ENCODE measurements around the gene AACS. TPM values are rescaled to one million over a fixed set of nuclear protein-coding genes. Genes with fewer than 3 reads are reported as not detected.

AACS gene
- total and polyA plus RNA-seq, 2 of the 8 experiments (the other 6 are each of a cell fraction or from before 2014, with no cell fraction given), result 51.9 to 52.4 TPM

GRCh38 chr12:125169870-125170269 lies 104.6 kb downstream of the AACS start:
- Histone ChIP-seq H3K23ac (ENCODE audit: insufficient read length) (no peak overlapping the region), H2BK5ac (ENCODE audit: low read depth, low read length) (no peak overlapping the region), H3K18ac (ENCODE audit: extremely low read depth, low read length) (no peak overlapping the region), H3K14ac (ENCODE audit: insufficient read length) (no peak overlapping the region), H3K4me2 (ENCODE audit: insufficient read depth in 1 of 2, low read depth in 2 of 2, low read length in 2 of 2) (no peak overlapping the region), H2AK5ac (ENCODE audit: low read depth, low read length) (no peak overlapping the region), H3K56ac (replicated peaks; ENCODE audit: insufficient read length, low read depth, low read length) (no peak overlapping the region), H4K8ac (ENCODE audit: extremely low read depth, insufficient read depth, low read length) (no peak overlapping the region), H4K5ac (ENCODE audit: insufficient read length, low read depth, low read length) (no peak overlapping the region), H2BK15ac (ENCODE audit: low read length) (no peak overlapping the region), H3K79me1 (ENCODE audit: low read depth, low read length) (no peaks in the 10 kb centered on the region), H3K27ac (ENCODE audit: low read depth, low read length) (no peak overlapping the region), H3K4ac (replicated peaks; ENCODE audit: insufficient read length, low read depth, low read length) (no peak overlapping the region), H4K91ac (replicated peaks; ENCODE audit: insufficient read length, low read length) (no peak overlapping the region), H3K9ac (replicated peaks in 1 of 4; ENCODE audit: extremely low read depth in 1 of 4, low read depth in 3 of 4, low read length in 3 of 4) (no peak overlapping the region), H3K36me3 (ENCODE audit: control insufficient read depth in 2 of 4, insufficient read depth in 4 of 4, low read length in 3 of 4) (no peaks in the 10 kb centered on the region), H4K20me1 (replicated peaks in 1 of 2; ENCODE audit: control insufficient read depth in 1 of 2, insufficient read depth in 2 of 2, low read length in 2 of 2) (no peaks in the 10 kb centered on the region), H2BK120ac (replicated peaks; ENCODE audit: low read depth, low read length) (no peak overlapping the region), H3K79me2 (ENCODE audit: control insufficient read depth in 1 of 2, insufficient read depth in 2 of 2, low read length in 2 of 2) (no peaks in the 10 kb centered on the region), H2BK20ac (ENCODE audit: low read length) (no peak overlapping the region), H2BK12ac (ENCODE audit: low read depth, low read length) (no peak overlapping the region), H3K4me3 (ENCODE audit: extremely low read depth in 1 of 4, insufficient read depth in 2 of 4, low read depth in 3 of 4, low read length in 4 of 4) (no peak overlapping the region), H3K27me3 (replicated peaks in 1 of 4; ENCODE audit: control insufficient read depth in 3 of 4, extremely low read depth in 1 of 4, insufficient read depth in 3 of 4, low read length in 3 of 4) (no peaks in the 10 kb centered on the region), H3K4me1 (replicated peaks in 1 of 4; ENCODE audit: control insufficient read depth in 3 of 4, insufficient read depth in 4 of 4, low read length in 3 of 4) (no peaks in the 10 kb centered on the region; a peak in 1 of 7 replicates), H3K23me2 (ENCODE audit: low read depth, low read length) (no peaks in the 10 kb centered on the region), H3K9me3 (ENCODE audit: insufficient read depth in 2 of 2, low read depth in 1 of 2, low read length in 1 of 2) (peaks cover 0 to 3% of the 10 kb centered on the region in 2 experiments; a peak in 1 of 4 replicates), H2AFZ (ENCODE audit: low read length) (no peak overlapping the region)
- no peak for DNase-seq (ENCODE audit: low read depth in 1 of 2, low spot score in 2 of 2)
- ChIA-PET POLR2A (ENCODE audit: partially characterized antibody) (no interaction called here), CTCF (ENCODE audit: partially characterized antibody) (interaction anchor here (1.0 to 1.7 kb wide), 2 partner anchors 13 to 33 kb away, joined by 3 to 4 read pairs; no protein-coding TSS in a partner anchor)
- WGBS, 2 experiments (ENCODE audit: extremely low coverage in 1 of 2, insufficient coverage in 1 of 2, insufficient read length in 1 of 2, insufficient replicate concordance in 2 of 2, low coverage in 1 of 2, low lambda C conversion rate in 2 of 2, missing lambda C conversion rate in 1 of 2), result 88% methylated on average over 8 of the region's 8 CpGs; no CpG with 5 or more reads in 1 of the 2 experiments
- FAIRE-seq, result no peak
- TF ChIP-seq BRCA1 (IDR thresholded peaks at IDR 0.05; ENCODE audit: low read depth, low read length) (no peak), SIRT6 (IDR thresholded peaks at IDR 0.05; ENCODE audit: low read length) (no peak), CEBPB (IDR thresholded peaks at IDR 0.05; ENCODE audit: low read depth, low read length) (no peak), RBBP5 (IDR thresholded peaks at IDR 0.05; ENCODE audit: borderline replicate concordance, low read depth, low read length) (no peak), ZNF274 (IDR thresholded peaks at IDR 0.05; ENCODE audit: borderline replicate concordance, extremely low read depth, low read length) (no peak)

All from H1 (cell line).